Measurements from ENCODE around the gene SDK1.

DNA sequence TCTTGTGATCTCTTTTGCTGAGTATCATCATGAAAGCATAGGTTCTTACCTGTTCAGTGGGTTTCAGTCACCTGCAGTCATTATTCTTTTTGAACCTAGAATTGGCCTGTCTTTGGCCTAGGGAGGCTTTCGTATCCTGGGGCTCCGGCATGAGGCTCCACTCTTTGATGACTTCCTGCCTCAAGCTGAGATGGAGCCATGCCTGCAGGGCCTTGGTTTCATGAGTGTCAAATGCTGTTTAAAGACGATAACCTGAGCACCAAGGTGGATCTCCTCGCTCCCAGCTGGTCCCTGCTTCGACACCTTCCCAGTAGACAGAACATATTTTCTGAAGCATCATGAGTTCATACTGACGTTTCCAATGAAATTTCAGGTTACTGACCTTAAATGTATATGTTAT, 783.2 kb downstream of the SDK1 start:
- TF ChIP-seq, protein P1, sequence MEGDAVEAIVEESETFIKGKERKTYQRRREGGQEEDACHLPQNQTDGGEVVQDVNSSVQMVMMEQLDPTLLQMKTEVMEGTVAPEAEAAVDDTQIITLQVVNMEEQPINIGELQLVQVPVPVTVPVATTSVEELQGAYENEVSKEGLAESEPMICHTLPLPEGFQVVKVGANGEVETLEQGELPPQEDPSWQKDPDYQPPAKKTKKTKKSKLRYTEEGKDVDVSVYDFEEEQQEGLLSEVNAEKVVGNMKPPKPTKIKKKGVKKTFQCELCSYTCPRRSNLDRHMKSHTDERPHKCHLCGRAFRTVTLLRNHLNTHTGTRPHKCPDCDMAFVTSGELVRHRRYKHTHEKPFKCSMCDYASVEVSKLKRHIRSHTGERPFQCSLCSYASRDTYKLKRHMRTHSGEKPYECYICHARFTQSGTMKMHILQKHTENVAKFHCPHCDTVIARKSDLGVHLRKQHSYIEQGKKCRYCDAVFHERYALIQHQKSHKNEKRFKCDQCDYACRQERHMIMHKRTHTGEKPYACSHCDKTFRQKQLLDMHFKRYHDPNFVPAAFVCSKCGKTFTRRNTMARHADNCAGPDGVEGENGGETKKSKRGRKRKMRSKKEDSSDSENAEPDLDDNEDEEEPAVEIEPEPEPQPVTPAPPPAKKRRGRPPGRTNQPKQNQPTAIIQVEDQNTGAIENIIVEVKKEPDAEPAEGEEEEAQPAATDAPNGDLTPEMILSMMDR (IDR thresholded peaks at IDR 0.05 in 2 of 3, conservative IDR thresholded peaks at IDR 0.05 in 1 of 3; ENCODE audit: control insufficient read depth in 2 of 3, extremely low read depth in 1 of 3, insufficient read depth in 1 of 3, low read depth in 3 of 3, low read length in 3 of 3) = no peak
- TF ChIP-seq RCOR1 (conservative IDR thresholded peaks at IDR 0.05; ENCODE audit: low read depth, low read length) = no peak
- no peak for TF ChIP-seq SMC3 (IDR thresholded peaks at IDR 0.05; ENCODE audit: borderline replicate concordance, low read length)

Measured in GM12878 (cell line).